Pancreas (tissue), 10 donors: ENCODE measurements around the gene METTL21C. TPM values are rescaled to one million over a fixed set of nuclear protein-coding genes. Genes with fewer than 3 reads are reported as not detected.

Source experiments
- ATAC-seq, 4 donors: fragments of 200-7000 bp; cut with Tn5 transposase; one replicate each; pipeline versions ENCODE4 v1.8.0 to v1.9.1; 2020; ENCODE audit warnings: mild to moderate bottlenecking in 4 of 4, moderate library complexity in 4 of 4
- DNase-seq, 6 donors: peaks; one replicate each; pipeline ENCODE4 v3.0.0-alpha.2; 2020
- FAIRE-seq: peaks from 2 replicates; lab custom pipeline; 2012; peaks lifted over from hg19 to GRCh38; lab: Jason Lieb, UNC
- H3K27ac ChIP-seq, 4 donors: fragments of 200-600 bp; sonication (generic); 1 replicate in 3 of 4; 2 replicates in 1 of 4; pipeline versions ENCODE4 v1.5.0 to v1.8.0; 2020
- H3K27me3 ChIP-seq, 4 donors: fragments of 200-600 bp; one replicate each; pipeline ENCODE4 v1.8.0; 2021
- H3K36me3 ChIP-seq, 3 donors: fragments of 200-600 bp; sonication (generic) in 1 of 3; one replicate each; pipeline versions ENCODE4 v1.5.0 to v1.8.0; 2020 to 2021
- H3K4me1 ChIP-seq, 3 donors: fragments of 200-600 bp; one replicate each; pipeline ENCODE4 v1.8.0; 2021
- H3K4me3 ChIP-seq, 4 donors: fragments of 200-600 bp; sonication (generic) in 2 of 4; one replicate each; pipeline versions ENCODE4 v1.5.0 to v1.8.0; 2020 to 2021
- H3K9me3 ChIP-seq, 4 donors: fragments of 200-600 bp; one replicate each; pipeline ENCODE4 v1.8.0; 2021
- CTCF ChIP-seq, 4 donors: fragments of 200-600 bp; sonication (generic) in 3 of 4; IDR thresholded peaks; one replicate each; pipeline versions ENCODE4 v1.5.0 to v1.8.0; 2021; ENCODE audit warnings: antibody characterized with exemption in 4 of 4
- WGBS, 2 donors: extraction: QIAGEN DNeasy Blood & Tissue Kit; methylation state at CpG; one replicate each; pipeline ENCODE4 v1.1.7; 2013; 5-methylcytosine and 5-hydroxymethylcytosine counted together
- intact Hi-C, 3 donors: fragments of 100-400 bp; cut with DNase I; formaldehyde crosslinking; loops; one replicate each; pipeline versions ENCODE4 v1.11.1 to v1.14.2; 2022
- polyA plus RNA-seq, 2 donors: library from polyadenylated mRNA; stranded (reverse); fragments of 200-250 nt; gene quantifications; one replicate each; pipeline ENCODE4 v1.2.3, GENCODE V29; 2013
- total RNA-seq, 6 donors: library from RNA; stranded (reverse); fragmentation: NEBNext Ultra II Directional in 4 of 6; extraction: Animal tissue kit (Norgen Biotek cat#: 25700) in 4 of 6; gene quantifications; one replicate each; pipeline versions ENCODE4 v1.2.1 to v1.2.4, GENCODE V29; 2021 to 2023
- donor health status: healthy with polysubstance abuse.
- donor health status: DM: no; HTN: no; CAD: no; lungs with moderate emphysema.
- donor health status: DM: no; HTN: no; CAD: no.
- donor health status: control.
- donor health status: control.
- donor health status: Bipolar disorder and iron deficiency.
- donor health status: DM: yes; HTN: yes; CAD: no.
- donor health status: DM: no; HTN: no; CAD: no.
- donor health status: DM: no; HTN: no; CAD: no.
- donor health status: DM: yes; HTN: yes; CAD: no.

The METTL21C gene
- total RNA-seq (not detected), polyA plus RNA-seq (not detected)

- H3K27ac ChIP-seq, result no peak within 1 kb of the TSS
- WGBS, 2 donors, result 62 to 71% methylated on average over 6 of the region's 6 CpGs
Observed at GRCh38 chr13:102694937-102695336, at the start of gene METTL21C. METTL21C (minus strand) TSS chr13:102695044; CDS start chr13:102694498, 546 bp downstream.

GRCh38 chr13:102742506-102742905, 47.7 kb upstream of the METTL21C start:
- intact Hi-C loops, result no loop called here
- H3K27me3 ChIP-seq, result no peaks in the 10 kb centered on the region
- H3K9me3 ChIP-seq, result no peaks in the 10 kb centered on the region
- no peak overlapping the region for H3K27ac ChIP-seq
- DNase-seq (no peak), ATAC-seq (no peak), FAIRE-seq (no peak)
- no peaks in the 10 kb centered on the region for H3K4me1 ChIP-seq
- H3K36me3 ChIP-seq, result no peaks in the 10 kb centered on the region
- no peak overlapping the region for H3K4me3 ChIP-seq
- TF ChIP-seq CTCF (IDR thresholded peaks at IDR 0.05), result no peak

More at GRCh38 chr13:102694937-102695336, at the start of gene METTL21C:
- FAIRE-seq (no peak), ATAC-seq (no peak), DNase-seq (no peak)
- no peaks in the 10 kb centered on the region for H3K9me3 ChIP-seq
- intact Hi-C loops, result no loop called here
- no peaks in the 10 kb centered on the region for H3K36me3 ChIP-seq
- no peaks in the 10 kb centered on the region for H3K4me1 ChIP-seq
- H3K4me3 ChIP-seq, result no peak within 1 kb of the TSS
- no peaks in the 10 kb centered on the region for H3K27me3 ChIP-seq
- TF ChIP-seq CTCF (IDR thresholded peaks at IDR 0.05), result no peak

GRCh38 chr13:102742101-102742500, 47.3 kb upstream of the METTL21C start:
- 22 to 62% methylated on average over 1 of the region's 1 CpG for WGBS, 2 donors
- ATAC-seq, result no peak
- no peaks in the 10 kb centered on the region for H3K36me3 ChIP-seq

GRCh38 chr13:102729560-102730270, 34.9 kb upstream of the METTL21C start:
- FAIRE-seq (no peak), ATAC-seq (peak in 2 of 4 donors; percentile 40 to 64), DNase-seq (no peak)
- intact Hi-C loops, result no loop called here
- H3K27ac ChIP-seq, result no peak overlapping the region
- 17 to 24% methylated on average over 8 of the region's 8 CpGs for WGBS, 2 donors
- no peaks in the 10 kb centered on the region for H3K36me3 ChIP-seq
- H3K27me3 ChIP-seq, result no peaks in the 10 kb centered on the region
- no peaks in the 10 kb centered on the region for H3K9me3 ChIP-seq
- no peak for TF ChIP-seq CTCF (IDR thresholded peaks at IDR 0.05)
- no peak overlapping the region for H3K4me3 ChIP-seq
- H3K4me1 ChIP-seq, result no peaks in the 10 kb centered on the region

More at GRCh38 chr13:102742101-102742500, 47.3 kb upstream of the METTL21C start:
- DNase-seq (no peak), FAIRE-seq (no peak)
- Histone ChIP-seq H3K27ac (no peak overlapping the region), H3K4me3 (no peak overlapping the region), H3K9me3 (no peaks in the 10 kb centered on the region), H3K4me1 (no peaks in the 10 kb centered on the region), H3K27me3 (no peaks in the 10 kb centered on the region)
- intact Hi-C loops, result no loop called here
- no peak for TF ChIP-seq CTCF (IDR thresholded peaks at IDR 0.05)

- WGBS, 2 donors, result 49 to 62% methylated on average over 2 of the region's 2 CpGs
- DNase-seq (no peak), FAIRE-seq (no peak), ATAC-seq (no peak)
- Histone ChIP-seq H3K4me3 (no peak overlapping the region), H3K36me3 (no peaks in the 10 kb centered on the region), H3K27ac (no peak overlapping the region), H3K9me3 (no peaks in the 10 kb centered on the region), H3K4me1 (no peaks in the 10 kb centered on the region), H3K27me3 (no peaks in the 10 kb centered on the region)
- TF ChIP-seq CTCF (IDR thresholded peaks at IDR 0.05), result no peak
- intact Hi-C loops, result no loop called here
Observed at GRCh38 chr13:102726430-102726829, 31.6 kb upstream of the METTL21C start.
